Liver (tissue), 3 donors: ENCODE measurements around the gene C14orf93.

ENCODE experiments used
- ATF3 ChIP-seq: IDR thresholded peaks from 2 replicates; pipeline ENCODE4 v1.6.1; 2016; ENCODE audit warnings: antibody characterized with exemption
- CTCF ChIP-seq: fragments of 150-350 bp; IDR thresholded peaks from 2 replicates; pipeline ENCODE4 v1.5.1; 2017; ENCODE audit warnings: improper control_type of control experiment, low read depth, low read length; ENCODE audit not compliant: missing input control
- FOXA1 ChIP-seq: IDR thresholded peaks from 2 replicates; pipeline ENCODE4 v1.6.1; 2016; ENCODE audit warnings: antibody characterized with exemption
- GABPA ChIP-seq, 2 donors: IDR thresholded peaks in 1 of 2; conservative IDR thresholded peaks in 1 of 2; 2 replicates each; pipeline ENCODE4 v1.6.1; 2016; ENCODE audit warnings: antibody characterized with exemption in 2 of 2, mild to moderate bottlenecking in 1 of 2, moderate library complexity in 1 of 2
- RAD21 ChIP-seq, 2 donors: IDR thresholded peaks; 2 replicates each; pipeline ENCODE4 v1.6.1; 2016; ENCODE audit warnings: antibody characterized with exemption in 2 of 2, mild to moderate bottlenecking in 2 of 2
- RXRA ChIP-seq, 2 donors: IDR thresholded peaks; 2 replicates each; pipeline ENCODE4 v1.6.1; 2017 to 2018; ENCODE audit warnings: antibody characterized with exemption in 2 of 2, mild to moderate bottlenecking in 1 of 2
- SP1 ChIP-seq: IDR thresholded peaks from 2 replicates; pipeline ENCODE4 v1.6.1; 2018; ENCODE audit warnings: antibody characterized with exemption, mild to moderate bottlenecking
- YY1 ChIP-seq: IDR thresholded peaks from 2 replicates; pipeline ENCODE4 v1.6.1; 2016; ENCODE audit warnings: antibody characterized with exemption, mild to moderate bottlenecking
- TF ChIP-seq, protein P1 (sequence below): IDR thresholded peaks from 2 replicates; pipeline ENCODE4 v1.6.1; 2016; ENCODE audit warnings: antibody characterized with exemption, mild to moderate bottlenecking
- TF ChIP-seq, protein P2 (sequence below): IDR thresholded peaks from 2 replicates; pipeline ENCODE4 v1.6.1; 2016; ENCODE audit warnings: antibody characterized with exemption
- TF ChIP-seq, protein P3 (sequence below): IDR thresholded peaks from 2 replicates; pipeline ENCODE4 v1.6.1; 2016; ENCODE audit warnings: antibody characterized with exemption
- donor health status: healthy.
- donor health status: healthy.

DNA sequence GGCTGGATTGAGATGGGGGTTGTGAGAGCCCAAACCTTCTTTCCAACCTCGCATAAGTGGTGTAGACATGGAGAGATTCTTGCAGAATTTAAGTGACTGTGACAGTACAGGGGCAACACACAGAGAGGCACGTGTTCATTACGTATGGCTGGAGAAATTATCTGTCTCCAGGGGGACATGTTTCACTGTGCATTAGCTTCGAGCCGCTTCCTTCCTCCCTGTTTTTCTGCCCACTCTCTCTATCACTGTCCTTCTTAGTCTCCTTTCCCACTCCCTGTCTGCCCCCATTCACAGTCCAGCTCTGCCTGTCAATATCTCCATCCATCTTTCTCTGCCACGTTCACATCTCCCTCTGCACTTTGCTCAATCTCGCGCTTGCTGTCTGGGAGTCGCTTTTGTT is 11.5 kb upstream of the C14orf93 start:
- no peak for TF ChIP-seq SP1
- TF ChIP-seq CTCF = no peak
- TF ChIP-seq, protein P1, sequence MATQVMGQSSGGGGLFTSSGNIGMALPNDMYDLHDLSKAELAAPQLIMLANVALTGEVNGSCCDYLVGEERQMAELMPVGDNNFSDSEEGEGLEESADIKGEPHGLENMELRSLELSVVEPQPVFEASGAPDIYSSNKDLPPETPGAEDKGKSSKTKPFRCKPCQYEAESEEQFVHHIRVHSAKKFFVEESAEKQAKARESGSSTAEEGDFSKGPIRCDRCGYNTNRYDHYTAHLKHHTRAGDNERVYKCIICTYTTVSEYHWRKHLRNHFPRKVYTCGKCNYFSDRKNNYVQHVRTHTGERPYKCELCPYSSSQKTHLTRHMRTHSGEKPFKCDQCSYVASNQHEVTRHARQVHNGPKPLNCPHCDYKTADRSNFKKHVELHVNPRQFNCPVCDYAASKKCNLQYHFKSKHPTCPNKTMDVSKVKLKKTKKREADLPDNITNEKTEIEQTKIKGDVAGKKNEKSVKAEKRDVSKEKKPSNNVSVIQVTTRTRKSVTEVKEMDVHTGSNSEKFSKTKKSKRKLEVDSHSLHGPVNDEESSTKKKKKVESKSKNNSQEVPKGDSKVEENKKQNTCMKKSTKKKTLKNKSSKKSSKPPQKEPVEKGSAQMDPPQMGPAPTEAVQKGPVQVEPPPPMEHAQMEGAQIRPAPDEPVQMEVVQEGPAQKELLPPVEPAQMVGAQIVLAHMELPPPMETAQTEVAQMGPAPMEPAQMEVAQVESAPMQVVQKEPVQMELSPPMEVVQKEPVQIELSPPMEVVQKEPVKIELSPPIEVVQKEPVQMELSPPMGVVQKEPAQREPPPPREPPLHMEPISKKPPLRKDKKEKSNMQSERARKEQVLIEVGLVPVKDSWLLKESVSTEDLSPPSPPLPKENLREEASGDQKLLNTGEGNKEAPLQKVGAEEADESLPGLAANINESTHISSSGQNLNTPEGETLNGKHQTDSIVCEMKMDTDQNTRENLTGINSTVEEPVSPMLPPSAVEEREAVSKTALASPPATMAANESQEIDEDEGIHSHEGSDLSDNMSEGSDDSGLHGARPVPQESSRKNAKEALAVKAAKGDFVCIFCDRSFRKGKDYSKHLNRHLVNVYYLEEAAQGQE = no peak
- no peak for TF ChIP-seq ATF3
- no peak for TF ChIP-seq YY1
- TF ChIP-seq GABPA (IDR thresholded peaks at IDR 0.05 in 1 of 2, conservative IDR thresholded peaks at IDR 0.05 in 1 of 2) = no peak
- TF ChIP-seq, protein P2, sequence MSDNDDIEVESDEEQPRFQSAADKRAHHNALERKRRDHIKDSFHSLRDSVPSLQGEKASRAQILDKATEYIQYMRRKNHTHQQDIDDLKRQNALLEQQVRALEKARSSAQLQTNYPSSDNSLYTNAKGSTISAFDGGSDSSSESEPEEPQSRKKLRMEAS = no peak
- no peak for TF ChIP-seq FOXA1
- no peak for TF ChIP-seq RXRA (IDR thresholded peaks at IDR 0.05)
- no peak for TF ChIP-seq RAD21 (IDR thresholded peaks at IDR 0.05)
- TF ChIP-seq, protein P3, sequence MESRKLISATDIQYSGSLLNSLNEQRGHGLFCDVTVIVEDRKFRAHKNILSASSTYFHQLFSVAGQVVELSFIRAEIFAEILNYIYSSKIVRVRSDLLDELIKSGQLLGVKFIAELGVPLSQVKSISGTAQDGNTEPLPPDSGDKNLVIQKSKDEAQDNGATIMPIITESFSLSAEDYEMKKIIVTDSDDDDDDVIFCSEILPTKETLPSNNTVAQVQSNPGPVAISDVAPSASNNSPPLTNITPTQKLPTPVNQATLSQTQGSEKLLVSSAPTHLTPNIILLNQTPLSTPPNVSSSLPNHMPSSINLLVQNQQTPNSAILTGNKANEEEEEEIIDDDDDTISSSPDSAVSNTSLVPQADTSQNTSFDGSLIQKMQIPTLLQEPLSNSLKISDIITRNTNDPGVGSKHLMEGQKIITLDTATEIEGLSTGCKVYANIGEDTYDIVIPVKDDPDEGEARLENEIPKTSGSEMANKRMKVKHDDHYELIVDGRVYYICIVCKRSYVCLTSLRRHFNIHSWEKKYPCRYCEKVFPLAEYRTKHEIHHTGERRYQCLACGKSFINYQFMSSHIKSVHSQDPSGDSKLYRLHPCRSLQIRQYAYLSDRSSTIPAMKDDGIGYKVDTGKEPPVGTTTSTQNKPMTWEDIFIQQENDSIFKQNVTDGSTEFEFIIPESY = no peak
